ENCODE data around the gene AFDN.

The AFDN gene

GRCh38 chr6:167817016-167817415, 9.7 kb upstream of the AFDN start:
- DNase-seq, result no peak

GRCh38 chr6:167817729-167818128, 9.0 kb upstream of the AFDN start:
- no peak for DNase-seq

- DNase-seq, result no peak
Measured at GRCh38 chr6:167819576-167819975, 7.1 kb upstream of the AFDN start.

- DNase-seq, result no peak
Measured at GRCh38 chr6:167820681-167821080, 6.0 kb upstream of the AFDN start.

- DNase-seq, result no peak
Measured at GRCh38 chr6:167824591-167825331, 1.9 kb upstream of the AFDN start.

GRCh38 chr6:167825332-167826229, 1.1 kb upstream of the AFDN start:
- DNase-seq, result no peak

- no peak for DNase-seq
Measured at GRCh38 chr6:167826230-167826895, 348 bp upstream of the AFDN start.

- no peak for DNase-seq
Measured at GRCh38 chr6:167827583-167828324, 1.0 kb downstream of the AFDN start.

GRCh38 chr6:167828325-167828956, 1.7 kb downstream of the AFDN start:
- no peak for DNase-seq

GRCh38 chr6:167829513-167829912, 2.8 kb downstream of the AFDN start:
- DNase-seq, result no peak

- DNase-seq, result no peak
Measured at GRCh38 chr6:167831281-167831828, 4.6 kb downstream of the AFDN start.

GRCh38 chr6:167832497-167833395, 6.0 kb downstream of the AFDN start:
- DNase-seq, result no peak

GRCh38 chr6:167833396-167833763, 6.7 kb downstream of the AFDN start:
- DNase-seq, result no peak

GRCh38 chr6:167835260-167835659, 8.5 kb downstream of the AFDN start:
- no peak for DNase-seq

- DNase-seq, result no peak
Measured at GRCh38 chr6:167836721-167837120, 10.0 kb downstream of the AFDN start.

GRCh38 chr6:167838207-167838748, 11.6 kb downstream of the AFDN start:
- DNase-seq, result no peak

- DNase-seq, result no peak
Measured at GRCh38 chr6:167839343-167839742, 12.6 kb downstream of the AFDN start.

- no peak for DNase-seq
Measured at GRCh38 chr6:167839755-167840154, 13.0 kb downstream of the AFDN start.

- DNase-seq, result no peak
Measured at GRCh38 chr6:167840160-167840525, 13.4 kb downstream of the AFDN start.

- DNase-seq, result no peak
Measured at GRCh38 chr6:167840526-167841179, 13.9 kb downstream of the AFDN start.
